Thyroid gland (tissue), 4 donors: ENCODE data around the gene ADAM12.
"Not testable (repeated sequence)": the region's sequence is repeated elsewhere in the genome, so short reads cannot be mapped to it uniquely, and the experiment has no call there.

Source experiments
- POLR2A ChIP-seq, 2 donors: fragments of 450-650 bp; IDR thresholded peaks; one replicate each; pipeline ENCODE4 v1.6.1; 2017; ENCODE audit warnings: antibody characterized with exemption in 2 of 2, mild to moderate bottlenecking in 2 of 2, moderate library complexity in 1 of 2
- TF ChIP-seq, protein P1 (sequence below), 6 experiments: fragments of 200-600 bp in 3 of 6; fragments of 450-650 bp in 3 of 6; sonication (generic) in 3 of 6; IDR thresholded peaks; one replicate each; pipeline ENCODE4 v1.5.1; 2016 to 2019; ENCODE audit warnings: antibody characterized with exemption in 6 of 6, mild to moderate bottlenecking in 2 of 6, inconsistent platforms in 1 of 6, moderate library complexity in 1 of 6

DNA sequence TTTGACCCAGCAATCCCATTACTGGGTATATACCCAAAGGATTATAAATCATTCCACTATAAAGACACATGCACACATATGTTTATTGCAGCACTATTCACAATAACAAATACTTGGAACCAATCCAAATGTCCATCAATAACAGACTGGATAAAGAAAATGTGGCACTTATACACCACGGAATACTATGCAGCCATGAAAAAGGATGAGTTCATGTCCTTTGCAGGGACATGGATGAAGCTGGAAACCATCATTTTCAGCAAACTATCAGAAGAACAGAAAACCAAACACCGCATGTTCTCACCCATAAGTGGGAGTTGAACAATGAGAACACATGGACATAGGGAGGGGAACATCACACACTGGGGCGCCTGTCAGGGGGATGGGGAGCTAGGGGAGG, 9.1 kb downstream of the ADAM12 start:
- TF ChIP-seq, protein P1, sequence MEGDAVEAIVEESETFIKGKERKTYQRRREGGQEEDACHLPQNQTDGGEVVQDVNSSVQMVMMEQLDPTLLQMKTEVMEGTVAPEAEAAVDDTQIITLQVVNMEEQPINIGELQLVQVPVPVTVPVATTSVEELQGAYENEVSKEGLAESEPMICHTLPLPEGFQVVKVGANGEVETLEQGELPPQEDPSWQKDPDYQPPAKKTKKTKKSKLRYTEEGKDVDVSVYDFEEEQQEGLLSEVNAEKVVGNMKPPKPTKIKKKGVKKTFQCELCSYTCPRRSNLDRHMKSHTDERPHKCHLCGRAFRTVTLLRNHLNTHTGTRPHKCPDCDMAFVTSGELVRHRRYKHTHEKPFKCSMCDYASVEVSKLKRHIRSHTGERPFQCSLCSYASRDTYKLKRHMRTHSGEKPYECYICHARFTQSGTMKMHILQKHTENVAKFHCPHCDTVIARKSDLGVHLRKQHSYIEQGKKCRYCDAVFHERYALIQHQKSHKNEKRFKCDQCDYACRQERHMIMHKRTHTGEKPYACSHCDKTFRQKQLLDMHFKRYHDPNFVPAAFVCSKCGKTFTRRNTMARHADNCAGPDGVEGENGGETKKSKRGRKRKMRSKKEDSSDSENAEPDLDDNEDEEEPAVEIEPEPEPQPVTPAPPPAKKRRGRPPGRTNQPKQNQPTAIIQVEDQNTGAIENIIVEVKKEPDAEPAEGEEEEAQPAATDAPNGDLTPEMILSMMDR (IDR thresholded peaks at IDR 0.05), result not testable (repeated sequence)
- not testable (repeated sequence) for TF ChIP-seq POLR2A (IDR thresholded peaks at IDR 0.05)
